MM.1S (cell line): ENCODE data around the gene KAT6B.

Source experiments
- DNase-seq: peaks from one replicate; pipeline ENCODE4 v3.0.0-alpha.2; 2015
- H2AFZ ChIP-seq: fragments of 300-600 bp; sonication (generic); 2 replicates; pipeline ENCODE4 v1.6.0; 2016; ENCODE audit warnings: antibody characterized with exemption, low read length
- H3F3A ChIP-seq: fragments of 300-600 bp; sonication (generic); 2 replicates; pipeline ENCODE4 v1.6.1; 2016; ENCODE audit warnings: mild to moderate bottlenecking, antibody characterized with exemption, low read length, moderate library complexity, mixed read lengths; ENCODE audit not compliant: insufficient read depth
- H3K27ac ChIP-seq: fragments of 300-600 bp; sonication (generic); 2 replicates; pipeline ENCODE4 v1.5.1; 2016; ENCODE audit warnings: mild to moderate bottlenecking, low read length
- H3K27me3 ChIP-seq: fragments of 300-600 bp; sonication (generic); replicated peaks from 2 replicates; pipeline ENCODE4 v1.6.0; 2016; ENCODE audit warnings: low read length; ENCODE audit not compliant: insufficient read depth
- H3K36me3 ChIP-seq: fragments of 300-600 bp; sonication (generic); replicated peaks from 2 replicates; pipeline ENCODE4 v1.6.1; 2016; ENCODE audit warnings: mild to moderate bottlenecking, low read length, mixed read lengths; ENCODE audit not compliant: insufficient read depth
- H3K4me1 ChIP-seq: fragments of 300-600 bp; sonication (generic); 2 replicates; pipeline ENCODE4 v1.6.1; 2016; ENCODE audit warnings: low read length, mixed read lengths
- H3K4me2 ChIP-seq: fragments of 300-600 bp; sonication (generic); 2 replicates; pipeline ENCODE4 v1.6.0; 2016; ENCODE audit warnings: low read depth, low read length
- H3K4me3 ChIP-seq: fragments of 300-600 bp; sonication (generic); 2 replicates; pipeline ENCODE4 v1.5.1; 2016; ENCODE audit warnings: low read length, mixed read lengths
- H3K79me2 ChIP-seq: fragments of 300-600 bp; sonication (generic); 2 replicates; pipeline ENCODE4 v1.6.1; 2016; ENCODE audit warnings: mixed run types, low read length, mixed read lengths
- H3K9ac ChIP-seq: fragments of 300-600 bp; sonication (generic); 2 replicates; pipeline ENCODE4 v1.6.1; 2016; ENCODE audit warnings: low read length, mixed read lengths
- H3K9me2 ChIP-seq: fragments of 300-600 bp; sonication (generic); replicated peaks from 2 replicates; pipeline ENCODE4 v1.6.1; 2016; ENCODE audit warnings: mild to moderate bottlenecking, low read length, mixed read lengths; ENCODE audit not compliant: insufficient read depth
- H3K9me3 ChIP-seq: fragments of 300-600 bp; sonication (generic); replicated peaks from 2 replicates; pipeline ENCODE4 v1.6.1; 2016; ENCODE audit warnings: mild to moderate bottlenecking, low read length, mixed read lengths; ENCODE audit not compliant: insufficient read depth
- H4K20me1 ChIP-seq: fragments of 300-600 bp; sonication (generic); 2 replicates; pipeline ENCODE4 v1.6.1; 2016; ENCODE audit warnings: mild to moderate bottlenecking, low read length, moderate library complexity, mixed read lengths; ENCODE audit not compliant: insufficient read depth
- EZH2 ChIP-seq: fragments of 300-600 bp; sonication (generic); optimal IDR thresholded peaks from 2 replicates; pipeline ENCODE3; 2017; ENCODE audit warnings: low read depth, mild to moderate bottlenecking, antibody characterized with exemption, low read length, mixed read lengths
- EZH2phosphoT487 ChIP-seq: fragments of 300-600 bp; sonication (generic); IDR thresholded peaks from 2 replicates; pipeline ENCODE4 v1.6.1; 2018; ENCODE audit warnings: antibody characterized with exemption, low read length
- TF ChIP-seq, protein P1 (sequence below): fragments of 300-600 bp; sonication (generic); IDR thresholded peaks from 2 replicates; pipeline ENCODE4 v1.5.1; 2016; ENCODE audit warnings: antibody characterized with exemption, low read length, mixed read lengths

KAT6B gene

DNA sequence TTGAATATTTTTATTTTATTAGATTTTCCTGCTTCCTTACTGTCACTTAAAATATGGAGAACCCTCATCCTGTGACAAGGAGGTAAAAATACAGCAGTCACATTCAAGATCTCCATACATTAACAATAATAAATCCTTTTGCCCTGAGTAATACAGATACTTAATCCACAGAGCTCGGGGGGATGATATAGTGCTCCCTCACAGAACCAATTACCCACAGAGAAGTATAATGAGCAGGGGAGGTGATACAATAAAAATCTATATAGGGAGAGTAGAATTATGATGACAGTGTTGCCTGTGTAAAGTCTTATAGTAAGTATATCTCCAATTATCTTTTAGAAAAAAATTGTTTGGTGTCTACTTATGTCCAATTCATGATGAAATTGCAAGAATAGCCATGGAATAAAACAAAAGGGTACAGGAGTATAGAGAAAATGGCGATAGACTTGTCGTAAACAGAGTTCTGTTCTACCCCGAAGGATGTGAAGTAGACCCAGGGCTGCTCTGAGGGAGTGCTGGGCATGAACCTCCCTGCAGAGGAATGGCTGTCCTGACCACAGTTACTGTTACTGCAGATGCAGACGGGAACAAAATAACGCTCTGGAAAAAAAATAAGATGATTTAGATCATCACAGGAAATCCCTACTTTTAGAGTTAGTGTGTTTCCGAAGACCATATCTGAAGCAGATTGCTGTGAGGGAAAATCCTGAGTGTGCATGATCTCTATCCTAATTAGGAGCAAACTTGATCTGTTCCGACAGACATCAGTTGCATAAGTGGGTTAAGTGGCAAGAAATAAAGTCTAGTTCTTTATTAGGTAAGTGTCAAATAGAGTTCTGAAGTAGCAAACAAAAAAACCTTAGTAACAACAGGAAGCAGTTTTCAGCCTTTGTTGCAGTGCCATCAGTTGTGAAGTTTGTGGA is 123.7 kb downstream of the KAT6B start:
- Histone ChIP-seq H3K4me1 (peaks cover 8% of the 10 kb centered on the region; the same call in 1 of the 2 replicates), H3K27ac (no peak overlapping the region), H3K9me3 (no peaks in the 10 kb centered on the region), H3K9ac (no peak overlapping the region), H3K27me3 (no peaks in the 10 kb centered on the region), H4K20me1 (no peaks in the 10 kb centered on the region), H3K4me3 (no peak overlapping the region), H3K4me2 (no peak overlapping the region), H3F3A (no peaks in the 10 kb centered on the region), H2AFZ (no peak overlapping the region), H3K9me2 (no peaks in the 10 kb centered on the region), H3K79me2 (peaks cover 6% of the 10 kb centered on the region; the same call in 1 of the 2 replicates), H3K36me3 (no peaks in the 10 kb centered on the region)
- TF ChIP-seq EZH2: no peak
- no peak for TF ChIP-seq EZH2phosphoT487
- TF ChIP-seq, protein P1, sequence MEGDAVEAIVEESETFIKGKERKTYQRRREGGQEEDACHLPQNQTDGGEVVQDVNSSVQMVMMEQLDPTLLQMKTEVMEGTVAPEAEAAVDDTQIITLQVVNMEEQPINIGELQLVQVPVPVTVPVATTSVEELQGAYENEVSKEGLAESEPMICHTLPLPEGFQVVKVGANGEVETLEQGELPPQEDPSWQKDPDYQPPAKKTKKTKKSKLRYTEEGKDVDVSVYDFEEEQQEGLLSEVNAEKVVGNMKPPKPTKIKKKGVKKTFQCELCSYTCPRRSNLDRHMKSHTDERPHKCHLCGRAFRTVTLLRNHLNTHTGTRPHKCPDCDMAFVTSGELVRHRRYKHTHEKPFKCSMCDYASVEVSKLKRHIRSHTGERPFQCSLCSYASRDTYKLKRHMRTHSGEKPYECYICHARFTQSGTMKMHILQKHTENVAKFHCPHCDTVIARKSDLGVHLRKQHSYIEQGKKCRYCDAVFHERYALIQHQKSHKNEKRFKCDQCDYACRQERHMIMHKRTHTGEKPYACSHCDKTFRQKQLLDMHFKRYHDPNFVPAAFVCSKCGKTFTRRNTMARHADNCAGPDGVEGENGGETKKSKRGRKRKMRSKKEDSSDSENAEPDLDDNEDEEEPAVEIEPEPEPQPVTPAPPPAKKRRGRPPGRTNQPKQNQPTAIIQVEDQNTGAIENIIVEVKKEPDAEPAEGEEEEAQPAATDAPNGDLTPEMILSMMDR: no peak
- DNase-seq: no peak

DNA sequence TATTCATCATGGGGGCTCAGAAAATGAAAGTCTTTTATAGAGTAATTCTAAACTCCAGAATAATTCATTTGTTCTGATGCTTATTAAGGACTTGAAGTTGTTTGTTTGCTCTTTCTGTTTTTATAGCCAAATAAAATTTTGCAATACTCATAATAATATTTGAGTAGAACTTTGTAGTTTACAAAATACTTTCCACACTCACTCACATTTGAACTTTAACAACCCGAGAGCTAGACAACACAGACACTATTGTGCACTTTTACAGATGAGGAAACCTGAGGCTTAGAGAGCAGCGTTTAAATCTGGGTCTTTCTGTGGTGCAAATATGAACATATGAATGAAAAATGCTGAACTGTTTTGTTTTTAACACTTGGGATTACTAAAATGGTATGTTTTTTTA is 126.8 kb downstream of the KAT6B start:
- no peak overlapping the region for H3K4me3 ChIP-seq
- no peaks in the 10 kb centered on the region for H3K27me3 ChIP-seq
- no peaks in the 10 kb centered on the region for H3K9me2 ChIP-seq
- no peak for DNase-seq
- H4K20me1 ChIP-seq: no peaks in the 10 kb centered on the region
- no peaks in the 10 kb centered on the region for H3K9me3 ChIP-seq
- no peak overlapping the region for H3K4me2 ChIP-seq
- no peak overlapping the region for H3K9ac ChIP-seq
- H3F3A ChIP-seq: no peaks in the 10 kb centered on the region
- no peak overlapping the region for H3K27ac ChIP-seq
- H2AFZ ChIP-seq: no peak overlapping the region
- H3K36me3 ChIP-seq: no peaks in the 10 kb centered on the region
- peaks cover 8% of the 10 kb centered on the region for H3K79me2 ChIP-seq
- H3K4me1 ChIP-seq: peaks cover 8% of the 10 kb centered on the region; the same call in 1 of the 2 replicates
- TF ChIP-seq, protein P1: no peak
- TF ChIP-seq EZH2: no peak
- TF ChIP-seq EZH2phosphoT487: no peak

GRCh38 chr10:74955796-74956195 is 129.4 kb downstream of the KAT6B start:
- no peak for DNase-seq
- Histone ChIP-seq H3K4me2 (no peak overlapping the region), H3K27ac (no peak overlapping the region)

More at GRCh38 chr10:74955796-74956195, 129.4 kb downstream of the KAT6B start:
- Histone ChIP-seq H3K9ac (no peak overlapping the region), H3K9me3 (no peaks in the 10 kb centered on the region), H3K4me1 (no peaks in the 10 kb centered on the region), H3F3A (no peaks in the 10 kb centered on the region), H2AFZ (no peak overlapping the region), H3K9me2 (no peaks in the 10 kb centered on the region), H3K79me2 (peaks cover 5% of the 10 kb centered on the region; the same call in 1 of the 2 replicates), H3K27me3 (no peaks in the 10 kb centered on the region), H3K4me3 (no peak overlapping the region), H4K20me1 (no peaks in the 10 kb centered on the region), H3K36me3 (no peaks in the 10 kb centered on the region)
- TF ChIP-seq, protein P1: no peak
- no peak for TF ChIP-seq EZH2
- no peak for TF ChIP-seq EZH2phosphoT487
